ENCODE measurements around the gene TMIE.

TMIE gene

DNA sequence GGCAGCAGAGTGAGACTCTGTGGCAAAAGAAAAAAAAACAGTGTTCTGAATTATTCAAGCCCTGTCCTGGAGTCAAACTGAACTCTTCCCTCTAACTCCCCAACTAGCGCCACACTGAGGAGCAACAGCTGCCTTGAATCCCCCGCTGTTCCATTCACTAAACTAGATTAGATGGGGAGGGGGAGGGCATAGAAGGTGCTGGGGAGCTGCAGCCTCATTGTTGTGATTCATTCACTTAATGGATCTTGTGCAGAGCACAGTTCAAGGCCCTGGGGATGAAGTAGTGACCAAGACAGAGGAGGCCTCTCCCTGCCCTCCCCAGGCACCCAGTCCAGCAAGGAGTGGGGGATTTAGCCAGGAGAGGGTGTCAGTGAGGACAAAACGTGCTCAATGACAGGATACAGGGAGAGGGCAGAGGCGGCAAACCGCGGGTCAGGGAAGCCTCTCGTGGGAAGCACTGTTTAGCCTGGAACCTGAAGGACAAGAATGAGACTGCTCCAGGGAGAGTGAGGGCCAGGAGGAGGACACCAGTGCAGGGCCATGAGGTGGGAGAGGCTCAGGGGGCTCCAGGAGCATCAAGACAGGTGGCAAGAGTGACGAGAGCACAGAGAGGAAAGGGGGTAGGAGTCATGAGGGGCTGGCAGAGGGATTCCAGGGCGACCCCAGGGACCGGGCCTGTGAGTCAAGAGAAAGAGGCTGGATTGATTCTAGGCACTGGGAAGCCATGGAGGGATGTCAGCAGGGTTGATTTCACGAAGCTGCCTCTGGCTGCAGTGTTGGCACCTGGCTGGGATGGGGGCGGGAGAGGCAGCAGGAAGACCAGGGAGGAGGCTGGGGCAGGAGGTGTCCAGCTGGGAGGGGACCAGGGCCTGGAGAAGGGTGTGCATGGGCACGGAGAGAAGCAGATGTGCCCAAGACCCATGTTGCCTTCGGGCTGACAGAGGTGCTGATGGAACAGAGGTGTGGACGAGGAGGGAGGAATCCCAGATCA lies 39.1 kb upstream of the TMIE start:
- DNase-seq (ENCODE audit: low spot score): no peak
- TF ChIP-seq, protein P1, sequence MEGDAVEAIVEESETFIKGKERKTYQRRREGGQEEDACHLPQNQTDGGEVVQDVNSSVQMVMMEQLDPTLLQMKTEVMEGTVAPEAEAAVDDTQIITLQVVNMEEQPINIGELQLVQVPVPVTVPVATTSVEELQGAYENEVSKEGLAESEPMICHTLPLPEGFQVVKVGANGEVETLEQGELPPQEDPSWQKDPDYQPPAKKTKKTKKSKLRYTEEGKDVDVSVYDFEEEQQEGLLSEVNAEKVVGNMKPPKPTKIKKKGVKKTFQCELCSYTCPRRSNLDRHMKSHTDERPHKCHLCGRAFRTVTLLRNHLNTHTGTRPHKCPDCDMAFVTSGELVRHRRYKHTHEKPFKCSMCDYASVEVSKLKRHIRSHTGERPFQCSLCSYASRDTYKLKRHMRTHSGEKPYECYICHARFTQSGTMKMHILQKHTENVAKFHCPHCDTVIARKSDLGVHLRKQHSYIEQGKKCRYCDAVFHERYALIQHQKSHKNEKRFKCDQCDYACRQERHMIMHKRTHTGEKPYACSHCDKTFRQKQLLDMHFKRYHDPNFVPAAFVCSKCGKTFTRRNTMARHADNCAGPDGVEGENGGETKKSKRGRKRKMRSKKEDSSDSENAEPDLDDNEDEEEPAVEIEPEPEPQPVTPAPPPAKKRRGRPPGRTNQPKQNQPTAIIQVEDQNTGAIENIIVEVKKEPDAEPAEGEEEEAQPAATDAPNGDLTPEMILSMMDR (IDR thresholded peaks at IDR 0.05; ENCODE audit: extremely low read depth, missing control alignments): no peak

DNA sequence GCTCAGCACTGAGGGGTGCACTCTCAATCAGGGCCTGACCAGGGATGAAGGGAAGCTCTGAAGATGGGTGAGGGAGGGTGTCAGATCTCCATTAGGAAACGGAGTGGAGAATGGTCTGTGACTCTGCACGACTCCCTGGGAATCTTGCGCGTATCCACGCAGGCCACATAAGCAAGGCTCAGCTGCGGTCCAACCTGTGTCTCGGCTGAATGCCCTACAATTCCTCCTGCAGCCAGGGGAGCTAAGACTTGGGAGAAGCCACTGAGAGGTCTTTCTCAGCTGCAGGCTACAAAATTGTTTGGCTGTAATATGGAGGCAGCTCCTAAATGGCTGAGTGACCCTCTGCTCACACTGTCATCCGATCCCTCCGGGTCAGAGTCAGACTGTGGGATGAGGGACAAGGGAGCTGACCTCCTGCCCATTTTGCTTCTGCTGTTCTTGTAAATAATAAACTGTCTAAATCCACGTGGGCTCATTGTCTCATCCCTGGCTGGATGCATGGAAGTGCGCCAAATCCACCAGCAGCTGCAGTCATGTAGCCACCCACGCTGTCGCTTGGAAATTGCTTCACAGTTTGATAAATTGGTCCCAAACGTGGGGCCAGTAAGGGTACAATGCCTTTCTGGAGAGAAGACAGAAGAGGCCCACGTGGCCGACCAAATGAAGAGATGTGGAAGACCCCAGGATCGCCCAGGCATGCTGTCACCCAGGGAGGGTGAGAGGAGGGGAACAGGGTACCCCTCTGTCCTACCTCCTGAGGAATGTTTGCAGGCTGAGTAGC lies 38.2 kb upstream of the TMIE start:
- TF ChIP-seq, protein P1 (IDR thresholded peaks at IDR 0.05; ENCODE audit: extremely low read depth, missing control alignments): no peak
- DNase-seq (ENCODE audit: low spot score): no peak

DNA sequence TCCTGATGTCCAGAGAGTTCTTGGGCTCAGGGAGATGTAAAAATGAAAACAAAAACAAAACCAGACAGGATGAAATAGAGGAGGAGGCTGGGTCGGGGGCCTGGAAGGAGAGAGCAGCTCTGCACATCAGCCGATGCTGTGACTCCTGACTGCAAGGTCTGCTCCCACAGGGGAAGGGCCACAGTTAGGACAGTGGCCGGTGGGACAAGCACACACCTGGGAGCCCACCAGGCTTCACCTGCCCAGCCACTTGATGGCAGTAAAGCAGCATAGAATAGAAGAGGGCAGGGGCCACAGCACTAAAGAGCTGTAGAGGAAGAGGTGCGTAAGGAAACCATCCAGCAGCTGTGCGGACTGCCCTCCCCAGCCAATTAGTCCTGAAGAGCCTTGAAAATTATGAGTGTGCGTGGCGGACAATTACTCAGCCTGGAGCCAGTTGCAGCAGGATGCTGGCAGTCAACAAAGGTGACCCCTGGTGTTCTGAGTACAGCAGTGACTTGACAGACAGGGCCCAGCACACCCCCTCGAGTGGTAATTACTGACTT lies 37.5 kb upstream of the TMIE start:
- DNase-seq (ENCODE audit: low spot score): peak; percentile 7
- TF ChIP-seq, protein P1 (IDR thresholded peaks at IDR 0.05; ENCODE audit: extremely low read depth, missing control alignments): no peak

DNA sequence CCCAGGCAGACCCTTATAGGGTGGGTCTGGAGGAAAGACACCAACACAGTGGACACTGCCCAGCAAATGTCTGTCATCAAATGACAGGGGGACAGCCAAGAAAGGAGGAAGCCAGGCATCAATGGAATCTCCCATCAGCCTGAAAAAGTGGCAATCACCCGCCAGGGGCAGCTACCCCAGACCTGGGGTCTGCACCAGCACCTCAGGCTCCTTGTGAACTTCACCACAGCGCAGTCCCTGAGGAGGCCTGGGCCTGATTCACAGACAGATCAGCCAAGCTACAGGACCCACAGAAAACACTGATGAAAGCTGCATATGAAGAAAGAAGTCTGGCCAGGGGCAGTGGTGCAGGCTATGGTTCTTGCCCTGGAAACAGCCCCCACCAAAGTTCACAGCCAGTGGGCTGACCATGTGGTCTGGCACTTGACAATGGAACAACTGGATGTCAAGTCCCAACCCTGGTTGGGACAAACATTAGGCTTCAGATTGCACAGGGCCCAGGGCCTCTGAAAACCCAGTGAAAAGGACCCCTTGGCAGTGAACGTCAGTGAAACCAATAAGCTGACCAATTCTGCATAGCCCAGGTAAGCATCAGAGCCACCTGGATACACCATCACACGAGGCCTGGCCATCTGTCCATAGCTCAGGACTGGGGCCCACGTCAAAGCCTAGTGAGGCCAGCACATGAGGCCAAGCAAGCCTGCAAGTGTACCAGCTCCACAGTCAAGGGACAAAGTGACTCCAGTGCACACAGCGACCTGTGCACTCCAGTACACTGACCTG lies 36.8 kb upstream of the TMIE start:
- DNase-seq (ENCODE audit: low spot score): peak; percentile 3
- TF ChIP-seq, protein P1 (IDR thresholded peaks at IDR 0.05; ENCODE audit: extremely low read depth, missing control alignments): no peak

DNA sequence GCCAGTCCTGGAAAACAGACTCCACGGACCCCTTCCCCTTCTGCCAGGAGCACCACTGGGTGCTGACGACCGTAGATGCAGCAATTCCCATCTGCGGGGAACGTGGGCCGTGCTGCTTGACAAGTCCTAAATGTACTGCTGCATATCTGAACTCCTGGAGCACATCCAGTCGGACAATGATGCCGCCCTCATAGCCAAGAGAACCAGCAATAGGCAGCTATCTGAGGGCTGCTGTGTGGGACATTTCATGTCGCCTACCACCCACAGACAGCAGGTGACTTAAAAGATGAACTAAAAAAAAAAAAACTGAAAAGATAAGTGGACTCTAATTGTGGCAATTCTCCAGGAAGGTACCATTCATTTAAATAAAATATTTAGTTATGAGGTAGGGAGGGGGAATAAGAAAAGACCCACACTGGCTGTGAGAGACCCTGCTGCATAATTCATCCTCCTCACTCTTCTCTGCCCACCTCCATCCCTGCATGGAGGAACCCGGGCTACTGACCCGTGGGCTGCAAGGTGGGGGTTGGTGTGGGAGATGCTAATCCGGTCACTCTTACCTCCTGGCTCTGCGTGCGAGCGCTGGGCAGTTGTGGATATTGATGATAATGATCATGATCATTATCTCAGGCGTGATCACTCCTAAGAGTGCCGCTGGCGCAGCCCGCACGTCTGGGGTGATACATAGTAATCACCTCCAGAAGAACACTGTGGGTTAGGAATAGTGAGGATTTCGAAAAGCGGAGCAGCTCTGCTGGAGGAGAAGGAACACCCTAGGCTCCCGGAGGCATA lies 36.0 kb upstream of the TMIE start:
- TF ChIP-seq, protein P1 (IDR thresholded peaks at IDR 0.05; ENCODE audit: extremely low read depth, missing control alignments): no peak
- no peak for DNase-seq (ENCODE audit: low spot score)

DNA sequence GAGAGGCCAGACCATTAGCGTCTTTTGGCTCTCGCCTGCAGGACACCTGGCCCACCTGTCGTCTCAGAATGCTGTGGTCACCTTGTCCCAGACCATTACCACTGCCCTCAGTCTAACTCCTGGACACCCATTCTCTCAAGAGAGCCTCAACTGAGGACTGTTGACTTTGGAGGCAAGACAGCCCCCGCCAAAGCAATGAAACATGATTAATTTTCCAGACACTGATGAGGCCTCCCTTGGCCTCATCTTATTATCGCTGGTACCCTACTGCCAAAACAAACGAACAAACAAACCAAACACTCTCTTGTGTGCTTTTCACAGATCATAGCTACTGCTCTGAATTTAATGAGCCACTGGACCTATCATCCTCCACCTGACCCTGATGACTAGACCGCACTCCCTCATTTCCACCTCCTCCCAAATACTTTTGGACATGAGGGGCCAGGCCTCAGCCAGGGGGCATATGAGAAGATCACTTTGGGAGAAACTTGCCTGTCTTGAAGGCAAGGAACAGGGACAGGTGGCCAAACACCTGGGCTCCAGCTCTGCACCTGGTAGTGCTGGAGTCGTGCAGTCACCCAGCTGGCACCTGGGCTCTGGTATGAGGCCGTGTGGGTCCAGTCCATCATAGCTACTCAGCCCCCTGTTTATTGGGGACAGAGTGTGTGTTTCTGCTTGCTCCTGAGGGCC lies 35.3 kb upstream of the TMIE start:
- TF ChIP-seq, protein P1 (IDR thresholded peaks at IDR 0.05; ENCODE audit: extremely low read depth, missing control alignments): no peak
- DNase-seq (ENCODE audit: low spot score): peak; percentile 2
